Peyer's patch (tissue), 4 donors: ENCODE measurements around the gene AHR.

Experiments used
- CTCF ChIP-seq, 6 experiments: fragments of 450-650 bp in 4 of 6; fragments of 200-600 bp in 2 of 6; sonication (generic) in 1 of 6; IDR thresholded peaks; one replicate each; pipeline ENCODE4 v1.5.1; 2017 to 2019; ENCODE audit warnings: antibody characterized with exemption in 6 of 6, mild to moderate bottlenecking in 3 of 6, moderate library complexity in 1 of 6
- POLR2A ChIP-seq, 2 donors: fragments of 450-650 bp; IDR thresholded peaks; one replicate each; pipeline ENCODE4 v1.5.1; 2017; ENCODE audit warnings: antibody characterized with exemption in 2 of 2, mild to moderate bottlenecking in 2 of 2, moderate library complexity in 2 of 2

- TF ChIP-seq CTCF (IDR thresholded peaks at IDR 0.05) (no peak), POLR2A (IDR thresholded peaks at IDR 0.05) (no peak)
These were observed 1.1 kb downstream of the AHR start for GRCh38 chr7:17299483-17299991.
